Measurements from ENCODE around the gene PPP2R2C. TPM values are rescaled to one million over a fixed set of nuclear protein-coding genes. Genes with fewer than 3 reads are reported as not detected.

PPP2R2C gene
- total and polyA plus RNA-seq, 9 of the 15 experiments (the other 6 are each of a cell fraction or from before 2014, with no cell fraction given) = 0.04 to 0.06 TPM; not detected in 7

DNA sequence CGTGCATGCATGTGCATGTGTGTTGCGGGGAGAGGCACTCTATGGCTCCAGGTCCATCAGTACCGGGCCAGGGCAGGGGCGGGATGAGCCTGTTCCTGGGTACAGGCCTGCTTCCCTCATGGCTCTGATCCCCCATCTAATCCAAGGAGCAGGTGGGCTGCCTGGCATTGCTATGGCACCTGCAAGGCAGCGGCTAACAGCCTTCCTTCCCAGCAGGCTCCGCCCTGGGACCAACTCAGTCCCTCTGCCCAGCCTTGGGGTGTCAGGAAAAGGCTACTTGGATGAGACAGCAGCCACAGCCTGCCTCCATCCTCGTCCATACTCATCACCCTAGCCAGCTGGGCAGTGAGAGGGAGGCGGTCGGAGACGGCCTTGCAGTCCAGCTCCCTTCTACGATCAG lies 46.5 kb downstream of the PPP2R2C start:
- Histone ChIP-seq H3K9ac (ENCODE audit: insufficient read depth in 1 of 2, low read depth in 2 of 2, low read length in 2 of 2) (no peak overlapping the region), H3K4me2 (ENCODE audit: insufficient read depth, low read length) (no peak overlapping the region), H4K20me1 (replicated peaks; ENCODE audit: control insufficient read depth, insufficient read depth, low read length) (no peaks in the 10 kb centered on the region; the same call in 1 of the 2 replicates), H3K9me1 (ENCODE audit: control insufficient read depth, insufficient read depth, low read length) (no peaks in the 10 kb centered on the region), H3K27me3 (ENCODE audit: control insufficient read depth in 2 of 2, insufficient read depth in 2 of 2, low read length in 2 of 2) (peaks cover 0 to 51% of the 10 kb centered on the region in 2 experiments; a peak in 2 of 5 replicates), H3K4me1 (replicated peaks in 1 of 2; ENCODE audit: control insufficient read depth in 2 of 2, insufficient read depth in 2 of 2, low read length in 2 of 2) (peaks cover 0 to 4% of the 10 kb centered on the region in 2 experiments; a peak in 1 of 5 replicates), H3K79me2 (ENCODE audit: control insufficient read depth, insufficient read depth, low read length) (no peaks in the 10 kb centered on the region), H2AFZ (ENCODE audit: low read depth, low read length) (no peak overlapping the region), H3K36me3 (ENCODE audit: control insufficient read depth, insufficient read depth, low read length) (no peaks in the 10 kb centered on the region), H3K27ac (ENCODE audit: extremely low read depth, low read depth, low read length) (no peak overlapping the region), H3K9me3 (replicated peaks; ENCODE audit: control insufficient read depth, insufficient read depth, low read depth, low read length) (no peaks in the 10 kb centered on the region), H3K4me3 (no peak overlapping the region)
- DNase-seq (ENCODE audit: extremely low read depth in 1 of 4, low spot score in 3 of 4) (no peak), FAIRE-seq (no peak), ATAC-seq (no peak)
- POLR2A ChIA-PET = no interaction called here
- in situ Hi-C loops (cut with MboI) = no loop called here
- 2% methylated on average over 11 of the region's 11 CpGs for WGBS (ENCODE audit: insufficient coverage, low coverage, missing lambda C conversion rate)
- intact Hi-C loops (cut with micrococcal nuclease) = no loop called here
- no TSS peak for BruUV-seq (replicated peaks)
- CTCF ChIA-PET (ENCODE audit: low intra/inter-chr PET ratio) = no interaction called here
- TF ChIP-seq, protein P1, sequence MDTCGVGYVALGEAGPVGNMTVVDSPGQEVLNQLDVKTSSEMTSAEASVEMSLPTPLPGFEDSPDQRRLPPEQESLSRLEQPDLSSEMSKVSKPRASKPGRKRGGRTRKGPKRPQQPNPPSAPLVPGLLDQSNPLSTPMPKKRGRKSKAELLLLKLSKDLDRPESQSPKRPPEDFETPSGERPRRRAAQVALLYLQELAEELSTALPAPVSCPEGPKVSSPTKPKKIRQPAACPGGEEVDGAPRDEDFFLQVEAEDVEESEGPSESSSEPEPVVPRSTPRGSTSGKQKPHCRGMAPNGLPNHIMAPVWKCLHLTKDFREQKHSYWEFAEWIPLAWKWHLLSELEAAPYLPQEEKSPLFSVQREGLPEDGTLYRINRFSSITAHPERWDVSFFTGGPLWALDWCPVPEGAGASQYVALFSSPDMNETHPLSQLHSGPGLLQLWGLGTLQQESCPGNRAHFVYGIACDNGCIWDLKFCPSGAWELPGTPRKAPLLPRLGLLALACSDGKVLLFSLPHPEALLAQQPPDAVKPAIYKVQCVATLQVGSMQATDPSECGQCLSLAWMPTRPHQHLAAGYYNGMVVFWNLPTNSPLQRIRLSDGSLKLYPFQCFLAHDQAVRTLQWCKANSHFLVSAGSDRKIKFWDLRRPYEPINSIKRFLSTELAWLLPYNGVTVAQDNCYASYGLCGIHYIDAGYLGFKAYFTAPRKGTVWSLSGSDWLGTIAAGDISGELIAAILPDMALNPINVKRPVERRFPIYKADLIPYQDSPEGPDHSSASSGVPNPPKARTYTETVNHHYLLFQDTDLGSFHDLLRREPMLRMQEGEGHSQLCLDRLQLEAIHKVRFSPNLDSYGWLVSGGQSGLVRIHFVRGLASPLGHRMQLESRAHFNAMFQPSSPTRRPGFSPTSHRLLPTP (IDR thresholded peaks at IDR 0.05; ENCODE audit: borderline replicate concordance, extremely low read depth, insufficient read length) = no peak
- TF ChIP-seq DNMT1 (IDR thresholded peaks at IDR 0.05) (no peak), MAZ (CRISPR knock-in tag; conservative IDR thresholded peaks at IDR 0.05 in 1 of 2, IDR thresholded peaks at IDR 0.05 in 1 of 2) (no peak), SRF (CRISPR knock-in tag; IDR thresholded peaks at IDR 0.05) (no peak), XRCC5 (IDR thresholded peaks at IDR 0.05; ENCODE audit: low read depth, low read length) (no peak), ZSCAN29 (IDR thresholded peaks at IDR 0.05) (no peak), SRSF3 (IDR thresholded peaks at IDR 0.05; ENCODE audit: insufficient read depth, low read length) (no peak), ZNF354B (CRISPR knock-in tag; IDR thresholded peaks at IDR 0.05) (no peak)
- TF ChIP-seq, protein P2, sequence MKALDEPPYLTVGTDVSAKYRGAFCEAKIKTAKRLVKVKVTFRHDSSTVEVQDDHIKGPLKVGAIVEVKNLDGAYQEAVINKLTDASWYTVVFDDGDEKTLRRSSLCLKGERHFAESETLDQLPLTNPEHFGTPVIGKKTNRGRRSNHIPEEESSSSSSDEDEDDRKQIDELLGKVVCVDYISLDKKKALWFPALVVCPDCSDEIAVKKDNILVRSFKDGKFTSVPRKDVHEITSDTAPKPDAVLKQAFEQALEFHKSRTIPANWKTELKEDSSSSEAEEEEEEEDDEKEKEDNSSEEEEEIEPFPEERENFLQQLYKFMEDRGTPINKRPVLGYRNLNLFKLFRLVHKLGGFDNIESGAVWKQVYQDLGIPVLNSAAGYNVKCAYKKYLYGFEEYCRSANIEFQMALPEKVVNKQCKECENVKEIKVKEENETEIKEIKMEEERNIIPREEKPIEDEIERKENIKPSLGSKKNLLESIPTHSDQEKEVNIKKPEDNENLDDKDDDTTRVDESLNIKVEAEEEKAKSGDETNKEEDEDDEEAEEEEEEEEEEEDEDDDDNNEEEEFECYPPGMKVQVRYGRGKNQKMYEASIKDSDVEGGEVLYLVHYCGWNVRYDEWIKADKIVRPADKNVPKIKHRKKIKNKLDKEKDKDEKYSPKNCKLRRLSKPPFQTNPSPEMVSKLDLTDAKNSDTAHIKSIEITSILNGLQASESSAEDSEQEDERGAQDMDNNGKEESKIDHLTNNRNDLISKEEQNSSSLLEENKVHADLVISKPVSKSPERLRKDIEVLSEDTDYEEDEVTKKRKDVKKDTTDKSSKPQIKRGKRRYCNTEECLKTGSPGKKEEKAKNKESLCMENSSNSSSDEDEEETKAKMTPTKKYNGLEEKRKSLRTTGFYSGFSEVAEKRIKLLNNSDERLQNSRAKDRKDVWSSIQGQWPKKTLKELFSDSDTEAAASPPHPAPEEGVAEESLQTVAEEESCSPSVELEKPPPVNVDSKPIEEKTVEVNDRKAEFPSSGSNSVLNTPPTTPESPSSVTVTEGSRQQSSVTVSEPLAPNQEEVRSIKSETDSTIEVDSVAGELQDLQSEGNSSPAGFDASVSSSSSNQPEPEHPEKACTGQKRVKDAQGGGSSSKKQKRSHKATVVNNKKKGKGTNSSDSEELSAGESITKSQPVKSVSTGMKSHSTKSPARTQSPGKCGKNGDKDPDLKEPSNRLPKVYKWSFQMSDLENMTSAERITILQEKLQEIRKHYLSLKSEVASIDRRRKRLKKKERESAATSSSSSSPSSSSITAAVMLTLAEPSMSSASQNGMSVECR (CRISPR knock-in tag; IDR thresholded peaks at IDR 0.05) = no peak
- TF ChIP-seq, protein P3, sequence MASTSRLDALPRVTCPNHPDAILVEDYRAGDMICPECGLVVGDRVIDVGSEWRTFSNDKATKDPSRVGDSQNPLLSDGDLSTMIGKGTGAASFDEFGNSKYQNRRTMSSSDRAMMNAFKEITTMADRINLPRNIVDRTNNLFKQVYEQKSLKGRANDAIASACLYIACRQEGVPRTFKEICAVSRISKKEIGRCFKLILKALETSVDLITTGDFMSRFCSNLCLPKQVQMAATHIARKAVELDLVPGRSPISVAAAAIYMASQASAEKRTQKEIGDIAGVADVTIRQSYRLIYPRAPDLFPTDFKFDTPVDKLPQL (IDR thresholded peaks at IDR 0.05; ENCODE audit: extremely low read depth, insufficient read length) = no peak
